ENCODE data around the gene MAMDC4.
"Not testable (repeated sequence)": the region's sequence is repeated elsewhere in the genome, so short reads cannot be mapped to it uniquely, and the experiment has no call there.

Gene MAMDC4

GRCh38 chr9:136851941-136852663 lies at the start of gene MAMDC4:
MAMDC4 (plus strand) TSS chr9:136852346; CDS start chr9:136852417, 71 bp downstream.
- no peak for DNase-seq

- not testable (repeated sequence) for DNase-seq
Observed at GRCh38 chr9:136803009-136803550, 49.1 kb upstream of the MAMDC4 start.

GRCh38 chr9:136803551-136804508 lies 48.3 kb upstream of the MAMDC4 start:
- no peak for DNase-seq

GRCh38 chr9:136804509-136805206 lies 47.5 kb upstream of the MAMDC4 start:
- no peak for DNase-seq

- no peak for DNase-seq
Observed at GRCh38 chr9:136805207-136805740, 46.9 kb upstream of the MAMDC4 start.

GRCh38 chr9:136806067-136806466 lies 46.1 kb upstream of the MAMDC4 start:
- DNase-seq, result no peak

- no peak for DNase-seq
Observed at GRCh38 chr9:136806631-136807201, 45.4 kb upstream of the MAMDC4 start.

- DNase-seq, result peak; percentile 45
Observed at GRCh38 chr9:136807281-136808074, 44.7 kb upstream of the MAMDC4 start, which contains the start of gene RABL6. RABL6 (plus strand) TSS chr9:136807948; CDS start chr9:136808197, 249 bp downstream.

GRCh38 chr9:136808075-136808805 lies 43.9 kb upstream of the MAMDC4 start:
- DNase-seq, result no peak

- no peak for DNase-seq
Observed at GRCh38 chr9:136808806-136809158, 43.4 kb upstream of the MAMDC4 start.

- no peak for DNase-seq
Observed at GRCh38 chr9:136814725-136815421, 37.3 kb upstream of the MAMDC4 start.

- DNase-seq, result no peak
Observed at GRCh38 chr9:136815422-136815782, 36.7 kb upstream of the MAMDC4 start.

GRCh38 chr9:136820971-136821825 lies 30.9 kb upstream of the MAMDC4 start:
- no peak for DNase-seq

- no peak for DNase-seq
Observed at GRCh38 chr9:136821826-136822544, 30.2 kb upstream of the MAMDC4 start.

GRCh38 chr9:136823136-136824046 lies 28.8 kb upstream of the MAMDC4 start:
- DNase-seq, result no peak

GRCh38 chr9:136824496-136825225 lies 27.5 kb upstream of the MAMDC4 start:
- DNase-seq, result no peak

Data from GF-D8 (cell line).